GM18873 (cell line): Measurements from ENCODE around the gene TIMM44.
"Not testable (repeated sequence)": the region's sequence is repeated elsewhere in the genome, so short reads cannot be mapped to it uniquely, and the experiment has no call there.

Source experiments
- ATAC-seq: cut with Tn5 transposase; IDR thresholded peaks from one replicate; pipeline ENCODE4 v1.9.1; 2021; ENCODE audit warnings: mild to moderate bottlenecking, moderate library complexity, moderate number of reproducible peaks; ENCODE audit not compliant: unreplicated experiment, low FRiP score

Gene TIMM44

DNA sequence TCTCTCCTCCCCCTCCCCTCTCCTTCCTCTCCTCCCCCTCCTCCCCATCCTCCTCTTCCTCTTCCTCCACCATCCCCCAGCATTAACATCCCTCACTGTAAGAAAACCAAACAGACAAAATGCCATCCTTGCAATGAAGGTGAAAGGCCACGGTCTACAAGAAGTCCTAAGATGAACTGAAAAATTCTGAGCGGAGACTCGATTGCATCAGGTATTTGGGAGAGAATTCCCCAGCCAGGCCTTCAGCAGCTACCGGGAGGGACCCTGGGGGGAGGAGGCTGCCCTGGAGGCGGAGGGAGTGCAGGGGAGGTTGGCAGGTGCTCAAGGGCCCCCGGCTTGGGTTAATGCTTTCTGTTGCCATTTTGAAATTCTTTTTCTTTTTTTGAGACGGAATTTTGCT lies 10.1 kb upstream of the TIMM44 start:
- ATAC-seq: no peak

DNA sequence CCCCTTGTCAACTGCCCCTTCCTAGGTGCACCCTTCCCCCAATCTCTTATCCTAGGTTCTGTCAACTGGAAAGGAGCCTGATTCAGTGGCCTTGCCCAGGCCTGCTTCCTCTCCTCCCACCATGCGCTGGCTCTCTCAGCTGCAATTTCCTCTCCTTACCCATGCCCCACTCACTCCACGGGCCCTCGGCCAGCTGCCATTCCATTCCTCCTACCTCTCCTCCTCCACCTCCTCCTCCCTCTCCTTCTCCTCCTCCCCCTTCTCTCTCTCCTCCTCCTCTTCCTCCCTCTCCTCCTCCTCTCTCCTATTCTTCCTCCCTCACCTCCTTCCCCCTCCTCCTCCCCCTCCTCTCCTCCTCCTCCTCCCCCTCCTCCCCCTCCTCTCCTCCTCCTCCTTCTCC lies 9.6 kb upstream of the TIMM44 start:
- no peak for ATAC-seq

DNA sequence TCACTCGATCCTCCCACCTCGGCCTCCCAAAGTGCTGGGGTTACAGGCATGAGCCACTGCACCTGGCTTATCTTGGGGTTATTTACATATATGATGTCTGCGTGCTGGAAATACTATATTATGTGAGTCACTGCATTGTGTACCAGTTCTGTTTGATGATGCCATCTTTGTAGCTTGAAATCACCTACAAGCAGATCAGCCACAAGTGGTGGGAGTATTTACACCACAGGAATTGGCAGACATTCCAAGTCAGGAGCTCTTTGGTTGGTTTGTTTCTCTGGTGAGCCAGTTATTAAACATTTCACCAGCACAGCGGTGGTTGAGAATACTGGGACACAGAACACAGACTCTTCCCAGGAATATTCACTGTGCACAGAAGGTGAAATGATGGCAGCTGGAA lies 4.5 kb upstream of the TIMM44 start:
- ATAC-seq: no peak

DNA sequence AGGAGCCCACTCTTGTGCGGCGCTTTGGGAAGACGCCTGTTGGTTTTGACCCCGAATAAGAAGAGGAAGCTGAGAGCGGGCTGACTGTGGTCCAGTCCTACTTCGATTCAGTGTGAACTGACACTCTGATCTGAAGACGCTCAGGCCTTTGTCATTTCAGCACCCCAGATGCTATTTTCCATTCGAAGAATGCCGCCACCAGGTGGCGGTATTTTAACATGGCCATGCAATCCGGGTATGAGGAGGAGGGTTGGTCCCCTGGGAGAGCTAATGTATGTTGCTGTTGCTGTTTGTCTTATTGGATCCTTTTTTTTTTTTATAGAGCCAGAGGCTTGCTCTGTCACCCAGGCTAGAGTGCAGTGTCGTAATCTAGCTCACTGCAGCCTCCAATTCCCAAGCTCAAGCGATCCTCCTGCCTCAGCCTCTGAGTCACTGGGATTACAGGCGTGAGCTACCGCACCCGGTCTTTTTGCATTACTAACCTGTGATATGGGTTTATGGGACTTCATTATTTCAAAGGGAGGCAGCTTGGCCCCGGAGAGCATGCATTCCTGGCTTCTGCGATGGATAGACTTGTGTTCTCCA lies 803 bp upstream of the TIMM44 start:
- peak; percentile 21 for ATAC-seq

DNA sequence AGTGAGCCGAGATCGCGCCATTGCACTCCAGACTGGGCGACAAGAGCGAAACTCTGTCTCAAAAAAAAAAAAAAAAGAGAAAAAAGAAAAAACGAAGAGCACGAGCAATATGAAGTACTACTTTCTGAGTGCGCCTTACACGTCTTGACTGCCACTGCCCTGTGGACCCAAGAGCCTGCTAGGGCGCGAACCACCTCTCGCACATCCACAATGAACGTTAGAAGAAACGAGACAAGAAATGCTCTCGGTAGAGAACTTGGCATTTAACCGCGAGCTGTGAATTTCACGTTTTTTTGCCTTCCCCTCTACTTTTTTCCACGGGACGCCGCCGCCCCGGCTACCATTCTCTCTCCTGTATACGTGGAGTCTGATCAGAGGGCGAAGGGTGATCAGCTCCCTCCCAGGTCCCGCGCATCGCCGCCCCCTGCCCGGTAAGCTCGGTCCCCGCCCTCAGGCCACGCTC lies 454 bp downstream of the TIMM44 start:
- ATAC-seq: no peak

DNA sequence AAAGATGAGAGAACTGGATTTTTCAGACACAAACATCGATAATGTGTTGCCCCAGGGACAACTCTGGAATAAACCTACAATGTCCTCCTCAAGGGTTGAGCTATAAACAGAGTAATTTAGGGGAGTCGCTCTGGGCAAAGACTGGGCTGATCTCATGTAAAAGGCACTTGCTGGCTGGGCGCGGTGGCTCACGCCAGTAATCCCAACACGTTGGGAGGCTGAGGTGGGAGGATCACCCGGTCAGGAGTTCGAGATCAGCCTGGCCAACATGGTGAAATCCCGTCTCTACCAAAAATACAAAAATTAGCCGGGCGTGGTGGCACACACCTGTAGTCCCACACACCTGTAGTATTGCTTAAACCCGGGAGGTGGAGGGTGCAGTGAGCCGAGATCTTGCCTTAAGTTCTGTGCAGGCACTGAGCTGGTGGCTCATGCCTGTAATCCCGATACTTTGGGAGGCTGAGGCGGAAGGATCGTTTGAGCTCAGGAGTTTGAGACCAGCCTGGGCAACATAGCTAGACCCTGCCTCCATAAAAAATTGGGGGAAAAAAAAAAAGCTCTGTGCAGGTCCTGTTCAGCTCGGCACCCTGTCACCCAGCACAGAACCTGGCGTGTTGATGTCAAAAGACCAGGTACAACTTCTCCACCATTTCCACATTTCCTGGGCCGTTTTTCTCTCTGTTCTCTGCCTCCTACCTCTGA lies 1.4 kb downstream of the TIMM44 start:
- ATAC-seq: no peak

DNA sequence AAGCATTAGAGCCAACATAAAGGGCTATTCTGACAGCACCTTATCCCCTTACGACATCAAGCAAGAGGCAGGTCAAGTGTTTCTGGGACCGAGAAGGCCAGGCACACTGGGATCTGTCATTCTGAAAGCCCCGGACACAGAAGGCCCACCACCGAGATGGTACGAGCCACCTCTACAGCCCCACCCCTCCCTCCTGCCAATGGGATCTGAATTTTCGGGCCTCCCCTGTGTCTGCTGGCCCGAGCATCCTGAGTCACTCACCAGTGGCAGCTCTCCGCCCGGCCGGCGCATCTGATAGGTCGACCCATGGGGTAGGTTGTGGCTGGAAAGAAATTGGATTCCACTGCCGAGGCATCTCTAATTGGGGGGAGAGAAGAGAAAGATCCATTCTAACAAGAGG lies 2.6 kb downstream of the TIMM44 start:
- no peak for ATAC-seq

DNA sequence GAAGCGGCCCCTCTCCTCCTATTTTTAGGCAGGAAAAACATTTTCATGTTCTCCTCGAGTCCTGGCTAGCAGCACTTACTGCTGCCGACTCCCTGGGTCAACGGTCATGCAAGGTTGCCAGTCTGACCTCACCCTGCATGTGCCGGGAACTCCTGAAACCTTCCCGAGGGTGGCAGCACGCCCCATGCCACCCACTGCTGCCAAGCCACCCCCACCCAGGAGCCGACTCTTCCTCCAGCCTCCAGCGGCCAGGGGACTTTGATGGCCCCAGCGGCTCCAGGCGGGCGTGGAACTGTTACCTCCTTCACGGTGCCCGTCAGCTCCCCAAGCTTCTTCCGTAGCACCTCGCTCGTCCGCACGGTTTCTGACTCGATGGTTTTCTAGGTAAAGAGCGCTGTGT lies 8.7 kb downstream of the TIMM44 start:
- no peak for ATAC-seq

DNA sequence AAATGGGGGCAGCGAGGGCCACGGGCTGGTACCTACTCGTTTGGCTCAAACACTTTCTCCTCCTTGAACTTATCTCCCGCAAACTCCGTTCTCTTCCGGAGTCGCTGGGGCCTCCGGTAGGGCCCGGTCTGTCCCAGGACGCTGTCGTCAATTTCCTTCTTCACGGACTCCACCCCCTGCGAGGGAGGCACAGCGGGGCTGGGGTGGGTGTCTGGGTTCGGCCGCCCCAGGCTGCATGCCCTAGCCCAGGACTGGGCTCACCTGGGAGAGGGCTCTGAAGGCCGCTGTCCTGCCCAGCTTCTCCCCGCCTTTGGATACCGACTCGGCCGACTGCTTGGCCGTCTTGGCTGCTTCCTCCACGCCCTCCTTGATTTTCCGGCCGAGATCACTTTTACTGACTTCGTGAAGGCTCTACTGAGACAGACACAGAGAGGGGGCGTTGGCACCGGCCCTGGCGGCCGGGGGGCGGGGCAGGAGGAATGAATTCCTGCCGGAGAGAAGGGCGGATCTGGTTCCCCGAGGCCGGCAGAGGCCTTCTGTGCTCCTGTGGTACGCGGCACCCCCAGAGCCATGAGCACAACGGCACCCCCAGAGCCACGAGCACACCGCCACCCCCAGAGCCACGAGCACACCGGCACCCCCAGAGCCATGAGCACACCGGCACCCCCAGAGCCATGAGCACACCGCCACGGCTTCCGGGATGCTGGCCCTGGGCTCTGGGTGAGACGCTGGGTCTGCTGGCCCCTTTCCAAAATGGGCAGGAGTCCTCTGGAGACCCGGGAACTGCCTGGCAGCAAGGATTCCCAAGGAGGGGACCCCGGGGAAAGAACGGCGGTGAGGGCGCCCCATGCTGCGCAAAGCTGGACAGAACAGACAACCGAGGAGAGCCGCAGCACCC lies 9.4 kb downstream of the TIMM44 start:
- no peak for ATAC-seq

DNA sequence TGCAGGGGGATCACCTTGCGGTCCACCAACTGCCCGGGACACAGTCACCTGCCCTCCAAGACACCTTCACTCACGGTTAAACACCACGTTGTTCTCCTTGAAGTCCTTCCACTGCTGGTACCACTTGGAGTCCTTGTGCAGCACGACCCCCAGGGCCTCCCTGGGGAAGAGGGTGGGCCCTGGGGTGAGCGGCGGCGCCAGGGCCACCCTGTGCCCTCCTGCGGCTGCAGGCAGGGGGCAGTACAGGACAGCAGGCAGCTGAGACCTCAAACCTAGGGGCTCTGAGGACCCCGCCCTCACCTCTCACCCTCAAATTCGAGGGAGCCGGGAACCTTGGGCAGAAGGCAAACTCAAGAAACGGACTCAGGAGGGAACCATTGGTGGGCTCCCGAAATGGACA lies 10.1 kb downstream of the TIMM44 start:
- no peak for ATAC-seq

DNA sequence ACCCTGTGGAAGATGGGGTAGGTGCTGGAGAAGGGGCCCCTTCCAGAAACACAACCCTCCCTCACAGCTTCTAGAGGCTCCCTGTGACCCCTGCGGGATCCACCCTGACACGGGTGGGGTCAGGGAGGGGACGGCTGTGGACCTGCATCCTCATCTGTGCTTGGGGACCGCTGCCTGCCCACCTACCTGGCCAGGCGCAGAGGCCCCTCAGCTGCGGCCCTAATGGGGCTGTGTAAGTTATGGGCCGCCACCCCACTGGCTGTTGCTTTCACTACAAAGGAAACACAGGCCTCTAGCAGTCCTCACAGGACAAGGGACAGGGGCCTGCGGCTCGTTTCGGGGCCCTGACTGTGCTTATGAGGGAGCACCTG lies 10.6 kb downstream of the TIMM44 start:
- no peak for ATAC-seq

DNA sequence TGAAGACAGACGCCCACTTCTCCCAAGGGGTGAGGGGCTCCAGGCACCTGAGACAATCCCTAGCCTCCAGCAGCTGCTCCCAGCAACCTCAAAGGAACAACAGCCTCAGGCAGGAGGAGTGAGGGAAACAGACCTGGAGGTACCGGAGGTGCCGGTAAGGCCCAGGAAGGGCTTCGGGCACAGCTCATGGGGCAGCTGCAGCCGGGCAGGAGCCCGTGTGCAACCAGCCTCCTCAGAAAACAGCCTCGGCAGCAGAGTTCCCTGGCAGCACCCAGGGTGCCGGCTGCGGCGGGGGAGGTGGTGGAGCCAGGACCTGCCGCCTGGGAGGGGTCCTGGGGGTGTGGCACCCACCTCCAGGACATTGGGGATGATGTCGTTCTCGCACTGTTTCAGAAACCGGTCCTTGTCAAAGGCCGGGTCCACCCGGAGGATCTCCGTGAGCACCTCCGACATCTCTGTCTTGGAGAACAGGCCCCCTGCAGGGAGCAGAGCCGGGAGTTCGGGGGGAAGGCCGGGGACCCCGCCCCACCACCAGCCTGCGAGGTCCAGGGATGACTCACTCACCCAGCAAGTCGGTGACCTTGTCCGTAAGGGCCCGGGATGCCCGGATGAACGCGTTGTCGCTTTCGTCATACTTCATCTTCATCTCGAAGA lies 11.1 kb downstream of the TIMM44 start:
- no peak for ATAC-seq

DNA sequence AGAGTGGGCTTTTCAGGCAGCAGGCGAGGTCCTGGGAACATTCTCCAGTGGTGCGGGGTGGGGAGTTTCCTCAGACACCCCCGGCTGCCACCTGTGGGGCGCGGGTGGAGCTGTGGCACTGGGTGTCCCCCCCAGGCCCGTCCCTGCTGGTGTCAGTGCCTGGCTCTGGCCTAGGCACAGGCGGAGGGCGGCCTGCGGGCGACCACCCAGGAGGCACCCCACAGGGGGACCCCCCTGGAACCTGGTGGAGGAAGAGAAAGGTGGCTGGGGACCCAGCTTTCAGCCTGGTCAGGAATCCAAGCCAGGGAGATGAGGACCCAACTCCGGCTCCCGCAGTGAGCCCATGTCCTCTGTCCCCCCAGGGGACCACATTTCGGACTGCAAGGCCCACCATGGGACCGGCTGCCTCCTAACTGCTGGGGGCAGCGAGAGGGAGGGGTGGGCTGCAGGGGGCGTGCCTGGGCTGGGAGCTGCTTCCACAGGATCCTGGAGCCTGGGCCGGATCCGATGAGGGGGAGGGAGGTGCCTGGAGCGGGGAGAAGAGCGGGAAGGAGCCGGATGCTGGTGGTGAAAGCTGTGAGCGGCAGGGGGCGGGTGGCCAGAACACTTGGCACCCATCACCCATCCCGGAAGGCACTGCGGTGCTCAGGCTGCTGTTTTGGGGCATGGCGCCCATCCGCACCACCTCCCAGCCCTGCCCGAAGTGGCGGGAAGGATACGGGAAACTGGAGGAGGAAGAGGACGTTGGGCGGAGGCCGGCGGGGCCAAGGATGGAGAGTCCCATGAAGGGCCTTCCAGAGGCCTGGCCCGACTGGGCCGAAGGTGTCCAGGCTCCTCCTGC lies 12.0 kb downstream of the TIMM44 start:
- no peak for ATAC-seq

DNA sequence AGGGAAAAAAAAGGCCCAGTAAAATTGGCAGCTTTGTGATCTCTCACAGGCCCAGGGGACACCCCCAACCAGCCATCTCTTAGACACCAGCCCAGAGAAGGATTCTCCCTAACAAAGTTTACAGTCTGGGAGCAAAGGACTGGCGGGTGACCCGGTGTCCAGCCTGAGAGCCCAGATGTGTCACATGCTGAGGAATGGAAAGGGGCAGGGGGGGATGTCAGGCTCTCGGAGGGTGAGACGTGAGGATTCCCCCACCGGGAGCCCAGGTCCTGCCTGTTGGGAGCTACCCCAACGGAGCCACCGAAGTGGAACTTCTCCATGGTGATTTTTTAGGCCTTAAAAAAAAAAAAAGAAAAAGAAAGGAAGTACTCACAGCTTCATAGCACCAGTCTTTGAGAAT lies 12.7 kb downstream of the TIMM44 start:
- ATAC-seq: no peak

DNA sequence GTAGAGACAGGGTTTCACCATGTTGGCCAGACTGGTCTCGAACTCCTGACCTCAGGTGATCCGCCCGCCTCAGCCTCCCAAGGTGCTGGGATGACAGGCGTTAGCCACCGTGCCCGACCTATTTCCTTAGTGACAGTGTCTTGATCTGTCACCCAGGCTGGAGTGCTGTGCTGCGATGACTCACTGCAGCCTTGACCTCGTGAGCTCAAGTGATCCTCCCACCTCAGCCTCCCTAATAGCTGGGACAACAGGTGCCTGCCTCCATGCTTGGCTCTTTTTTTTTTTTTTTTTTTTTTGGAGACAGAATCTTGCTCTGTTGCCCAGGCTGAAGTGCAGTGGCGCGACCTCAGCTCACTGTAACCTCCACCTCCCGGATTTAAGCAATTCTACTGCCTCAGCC lies 13.4 kb downstream of the TIMM44 start:
- not testable (repeated sequence) for ATAC-seq

DNA sequence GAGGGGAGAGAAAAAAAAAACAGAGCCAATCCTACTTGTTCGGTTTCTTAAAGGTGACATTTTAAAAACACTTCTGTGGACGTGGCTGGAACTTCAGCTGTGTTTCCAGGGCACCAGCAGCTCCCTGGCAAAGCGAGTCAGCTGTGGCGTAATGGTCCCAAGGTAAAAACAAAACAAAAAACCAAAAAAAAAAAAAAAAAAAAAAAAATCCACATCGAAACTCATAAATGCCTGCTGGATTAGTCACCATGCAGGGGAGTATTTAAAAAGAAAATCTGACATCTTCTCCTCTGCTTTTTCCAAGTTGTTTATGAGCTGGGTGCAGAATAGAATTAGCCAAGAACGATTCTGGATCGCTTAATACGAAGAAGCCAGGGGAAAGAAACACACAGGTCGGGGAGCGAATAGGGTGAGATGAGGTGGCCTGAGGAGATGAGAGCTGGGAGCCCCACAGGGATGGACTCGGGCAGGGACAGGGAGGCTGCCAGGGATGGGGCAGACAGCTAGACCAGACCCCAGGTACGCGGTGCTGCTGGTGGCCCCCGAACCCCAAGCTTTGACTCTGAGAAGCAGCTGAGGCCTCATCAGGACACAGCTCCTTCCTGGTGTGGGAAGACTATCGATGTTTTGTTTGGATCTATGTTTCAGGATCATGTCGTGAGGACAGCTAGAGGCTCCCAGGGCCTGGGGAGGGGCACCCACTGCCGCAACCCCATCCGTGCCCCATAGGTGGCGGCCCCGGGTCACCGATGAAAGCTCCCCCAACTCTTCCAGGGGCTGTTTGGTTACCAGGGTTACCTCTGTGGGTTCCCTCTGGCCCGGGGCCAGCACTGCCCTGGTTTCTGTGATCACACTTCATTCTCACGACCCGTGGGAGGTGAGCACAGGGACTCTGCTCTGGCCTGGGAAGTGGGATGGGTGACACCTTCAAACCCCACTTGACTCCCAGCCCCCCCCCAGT lies 14.4 kb downstream of the TIMM44 start:
- no peak for ATAC-seq

DNA sequence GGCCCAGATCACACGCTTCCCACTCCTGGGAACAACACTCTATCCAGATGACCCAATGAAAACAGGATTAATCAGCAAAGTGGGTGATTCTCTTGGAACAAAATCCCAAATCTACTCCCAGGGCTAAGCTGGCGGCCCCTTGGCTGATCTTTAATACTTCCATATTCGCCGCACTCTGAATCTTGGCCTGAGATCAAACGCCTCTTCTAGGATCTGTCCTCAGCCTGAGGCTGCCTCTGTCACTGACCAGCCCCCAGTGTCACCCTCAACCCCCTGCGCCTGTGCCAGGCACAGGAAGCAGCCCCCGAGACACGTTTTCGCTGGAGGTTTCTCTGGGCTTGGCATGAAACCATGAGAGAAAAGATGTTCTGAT lies 15.1 kb downstream of the TIMM44 start:
- no peak for ATAC-seq

DNA sequence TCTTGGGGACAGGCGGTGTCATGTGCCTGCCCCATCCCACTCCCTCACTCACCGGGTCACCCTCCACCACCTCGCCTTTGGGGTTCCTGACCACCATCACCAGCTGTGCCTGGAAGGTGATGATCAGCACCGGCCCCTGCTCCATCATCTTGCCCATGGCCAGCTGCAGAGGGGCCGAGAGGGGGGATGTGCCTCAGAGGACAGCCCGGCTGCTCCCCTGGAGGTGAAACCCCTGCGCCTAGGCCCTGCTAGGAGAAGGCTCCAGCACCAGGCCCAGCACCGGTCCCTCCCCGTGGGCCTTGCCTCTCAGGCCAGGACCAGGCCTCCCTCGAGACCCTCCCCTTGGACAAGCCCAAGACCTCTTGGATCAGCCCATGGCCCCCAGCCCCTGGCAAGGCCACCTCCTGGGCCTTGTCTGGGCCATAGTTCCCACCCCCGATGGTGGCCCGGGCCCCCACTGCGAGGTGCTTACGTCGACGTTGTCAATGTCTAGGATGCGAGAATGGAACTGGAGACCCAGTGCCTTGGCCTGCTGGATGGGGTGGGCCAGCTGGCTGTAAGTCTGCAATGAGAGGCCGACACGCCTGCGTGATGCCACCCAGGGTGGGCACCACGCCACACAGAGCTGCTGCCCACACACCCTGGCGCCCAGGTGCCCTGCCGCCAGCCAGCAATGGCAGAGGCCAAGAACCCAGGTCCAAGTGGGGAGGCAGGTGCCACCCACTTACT lies 15.7 kb downstream of the TIMM44 start:
- ATAC-seq: no peak
